ENCODE data around the gene CCDC149. TPM values are rescaled to one million over a fixed set of nuclear protein-coding genes. Genes with fewer than 3 reads are reported as not detected.

Gene CCDC149
- total RNA-seq, 1 experiment from 2014 or later, result 5.3 TPM

- H3K9ac ChIP-seq (ENCODE audit: low read length), result no peak overlapping the region
- H3K79me2 ChIP-seq (ENCODE audit: insufficient read depth, low read length), result no peaks in the 10 kb centered on the region
- no peak for DNase-seq (ENCODE audit: low read depth, low spot score)
- ChIA-PET CTCF (no interaction called here), RAD21 (ENCODE audit: low non-redundant PET in 1 of 2, low total read pairs in 2 of 2, uncharacterized antibody in 2 of 2, unreplicated experiment in 2 of 2) (no interaction called here), POLR2A (no interaction called here)
- no peak overlapping the region for H3K27ac ChIP-seq (ENCODE audit: low read depth, low read length)
- no peak overlapping the region for H3K4me2 ChIP-seq (ENCODE audit: low read length)
- intact Hi-C loops (cut with micrococcal nuclease), result no loop called here
- H2AFZ ChIP-seq (ENCODE audit: low read depth, low read length, poor library complexity, severe bottlenecking), result no peak overlapping the region
- H3K9me2 ChIP-seq (ENCODE audit: insufficient read depth), result no peaks in the 10 kb centered on the region
- no peak for ATAC-seq
- H3K27me3 ChIP-seq (ENCODE audit: insufficient read depth, low read length), result 0 out of 2 replicates have a peak, but pooled peaks cover 5% of the 10 kb centered on the region
- no TSS peak for BruUV-seq (replicated peaks)
- TF ChIP-seq CEBPB (IDR thresholded peaks at IDR 0.05; ENCODE audit: low read depth), result no peak
- no peak for TF ChIP-seq YY1 (IDR thresholded peaks at IDR 0.05; ENCODE audit: extremely low read depth, insufficient replicate concordance, low read depth, low read length)
- TF ChIP-seq SP1 (IDR thresholded peaks at IDR 0.05; ENCODE audit: low read depth), result no peak
- no peak for TF ChIP-seq EZH2phosphoT487 (IDR thresholded peaks at IDR 0.05; ENCODE audit: borderline replicate concordance)
- TF ChIP-seq FOSL1 (IDR thresholded peaks at IDR 0.05; ENCODE audit: low read depth), result no peak
- no peak for TF ChIP-seq TCF7L2 (IDR thresholded peaks at IDR 0.05; ENCODE audit: borderline replicate concordance, extremely low read depth, insufficient read depth, insufficient read length)
- no peak for TF ChIP-seq POLR2A (IDR thresholded peaks at IDR 0.05; ENCODE audit: borderline replicate concordance, extremely low read depth, insufficient read depth, insufficient read length)
- no peak for TF ChIP-seq ELF1 (IDR thresholded peaks at IDR 0.05; ENCODE audit: borderline replicate concordance, low read depth)
- H4K20me1 ChIP-seq (ENCODE audit: insufficient read depth), result no peaks in the 10 kb centered on the region
- no peak overlapping the region for H3K4me3 ChIP-seq (replicated peaks in 1 of 2; ENCODE audit: low read depth in 1 of 2, low read length in 2 of 2)
- no peaks in the 10 kb centered on the region for H3K9me3 ChIP-seq (ENCODE audit: control insufficient read depth in 1 of 2, insufficient read depth in 1 of 2, low read depth in 1 of 2, low read length in 2 of 2)
- no peaks in the 10 kb centered on the region for H3K36me3 ChIP-seq (ENCODE audit: control insufficient read depth in 1 of 2, insufficient read depth in 2 of 2, low read length in 2 of 2)
- H3K4me1 ChIP-seq (ENCODE audit: control insufficient read depth in 1 of 2, insufficient read depth in 2 of 2, low read length in 2 of 2), result no peaks in the 10 kb centered on the region
These were observed 39.8 kb upstream of the CCDC149 start for GRCh38 chr4:24952667-24953066.

GRCh38 chr4:24949970-24950369, 37.1 kb upstream of the CCDC149 start:
- no peaks in the 10 kb centered on the region for H3K9me3 ChIP-seq (ENCODE audit: control insufficient read depth in 1 of 2, insufficient read depth in 1 of 2, low read depth in 1 of 2, low read length in 2 of 2)
- no peaks in the 10 kb centered on the region for H3K4me1 ChIP-seq (ENCODE audit: control insufficient read depth in 1 of 2, insufficient read depth in 2 of 2, low read length in 2 of 2)
- H3K4me2 ChIP-seq (ENCODE audit: low read length), result no peak overlapping the region
- no peak for ATAC-seq
- no peaks in the 10 kb centered on the region for H3K9me2 ChIP-seq (ENCODE audit: insufficient read depth)
- BruUV-seq (replicated peaks), result no TSS peak
- DNase-seq (ENCODE audit: low read depth, low spot score), result no peak
- ChIA-PET POLR2A (no interaction called here), CTCF (no interaction called here), RAD21 (ENCODE audit: low non-redundant PET in 1 of 2, low total read pairs in 2 of 2, uncharacterized antibody in 2 of 2, unreplicated experiment in 2 of 2) (no interaction called here)
- no peaks in the 10 kb centered on the region for H3K36me3 ChIP-seq (ENCODE audit: control insufficient read depth in 1 of 2, insufficient read depth in 2 of 2, low read length in 2 of 2)
- no peak overlapping the region for H3K4me3 ChIP-seq (replicated peaks in 1 of 2; ENCODE audit: low read depth in 1 of 2, low read length in 2 of 2)
- H3K9ac ChIP-seq (ENCODE audit: low read length), result no peak overlapping the region
- H3K79me2 ChIP-seq (ENCODE audit: insufficient read depth, low read length), result no peaks in the 10 kb centered on the region
- no peak overlapping the region for H2AFZ ChIP-seq (ENCODE audit: low read depth, low read length, poor library complexity, severe bottlenecking)
- no peak overlapping the region for H3K27ac ChIP-seq (ENCODE audit: low read depth, low read length)
- intact Hi-C loops (cut with micrococcal nuclease), result no loop called here
- 0 out of 2 replicates have a peak, but pooled peaks cover 5% of the 10 kb centered on the region for H3K27me3 ChIP-seq (ENCODE audit: insufficient read depth, low read length)
- H4K20me1 ChIP-seq (ENCODE audit: insufficient read depth), result no peaks in the 10 kb centered on the region
- TF ChIP-seq RAD21 (IDR thresholded peaks at IDR 0.05; ENCODE audit: low read depth) (no peak), JUND (IDR thresholded peaks at IDR 0.05) (no peak), ZFX (IDR thresholded peaks at IDR 0.05) (no peak), POLR2A (IDR thresholded peaks at IDR 0.05; ENCODE audit: borderline replicate concordance, extremely low read depth, insufficient read depth, insufficient read length) (no peak), SP1 (IDR thresholded peaks at IDR 0.05; ENCODE audit: low read depth) (no peak), CEBPB (IDR thresholded peaks at IDR 0.05; ENCODE audit: low read depth) (no peak), EZH2 (IDR thresholded peaks at IDR 0.05) (no peak), SRF (IDR thresholded peaks at IDR 0.05; ENCODE audit: low read depth) (no peak), ELF1 (IDR thresholded peaks at IDR 0.05; ENCODE audit: borderline replicate concordance, low read depth) (no peak), TCF7L2 (IDR thresholded peaks at IDR 0.05; ENCODE audit: borderline replicate concordance, extremely low read depth, insufficient read depth, insufficient read length) (no peak), ZNF274 (IDR thresholded peaks at IDR 0.05; ENCODE audit: low read depth, low read length) (no peak), EGR1 (IDR thresholded peaks at IDR 0.05; ENCODE audit: low read depth) (no peak), YY1 (IDR thresholded peaks at IDR 0.05; ENCODE audit: extremely low read depth, insufficient replicate concordance, low read depth, low read length) (no peak)
- TF ChIP-seq, protein P1, sequence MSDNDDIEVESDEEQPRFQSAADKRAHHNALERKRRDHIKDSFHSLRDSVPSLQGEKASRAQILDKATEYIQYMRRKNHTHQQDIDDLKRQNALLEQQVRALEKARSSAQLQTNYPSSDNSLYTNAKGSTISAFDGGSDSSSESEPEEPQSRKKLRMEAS (IDR thresholded peaks at IDR 0.05), result no peak
- TF ChIP-seq, protein P2, sequence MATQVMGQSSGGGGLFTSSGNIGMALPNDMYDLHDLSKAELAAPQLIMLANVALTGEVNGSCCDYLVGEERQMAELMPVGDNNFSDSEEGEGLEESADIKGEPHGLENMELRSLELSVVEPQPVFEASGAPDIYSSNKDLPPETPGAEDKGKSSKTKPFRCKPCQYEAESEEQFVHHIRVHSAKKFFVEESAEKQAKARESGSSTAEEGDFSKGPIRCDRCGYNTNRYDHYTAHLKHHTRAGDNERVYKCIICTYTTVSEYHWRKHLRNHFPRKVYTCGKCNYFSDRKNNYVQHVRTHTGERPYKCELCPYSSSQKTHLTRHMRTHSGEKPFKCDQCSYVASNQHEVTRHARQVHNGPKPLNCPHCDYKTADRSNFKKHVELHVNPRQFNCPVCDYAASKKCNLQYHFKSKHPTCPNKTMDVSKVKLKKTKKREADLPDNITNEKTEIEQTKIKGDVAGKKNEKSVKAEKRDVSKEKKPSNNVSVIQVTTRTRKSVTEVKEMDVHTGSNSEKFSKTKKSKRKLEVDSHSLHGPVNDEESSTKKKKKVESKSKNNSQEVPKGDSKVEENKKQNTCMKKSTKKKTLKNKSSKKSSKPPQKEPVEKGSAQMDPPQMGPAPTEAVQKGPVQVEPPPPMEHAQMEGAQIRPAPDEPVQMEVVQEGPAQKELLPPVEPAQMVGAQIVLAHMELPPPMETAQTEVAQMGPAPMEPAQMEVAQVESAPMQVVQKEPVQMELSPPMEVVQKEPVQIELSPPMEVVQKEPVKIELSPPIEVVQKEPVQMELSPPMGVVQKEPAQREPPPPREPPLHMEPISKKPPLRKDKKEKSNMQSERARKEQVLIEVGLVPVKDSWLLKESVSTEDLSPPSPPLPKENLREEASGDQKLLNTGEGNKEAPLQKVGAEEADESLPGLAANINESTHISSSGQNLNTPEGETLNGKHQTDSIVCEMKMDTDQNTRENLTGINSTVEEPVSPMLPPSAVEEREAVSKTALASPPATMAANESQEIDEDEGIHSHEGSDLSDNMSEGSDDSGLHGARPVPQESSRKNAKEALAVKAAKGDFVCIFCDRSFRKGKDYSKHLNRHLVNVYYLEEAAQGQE (IDR thresholded peaks at IDR 0.05; ENCODE audit: low read depth), result no peak
